Activated naive CD8-positive, alpha-beta T cell (primary cell): ENCODE results near the gene KATNBL1.
A peak's percentile ranks its signal among the peaks of the same experiment; 100 is the strongest.
"Not testable (repeated sequence)": the region's sequence is repeated elsewhere in the genome, so short reads cannot be mapped to it uniquely, and the experiment has no call there.

ENCODE experiments used
- H3K27ac Mint-ChIP-seq: one replicate; pipeline ENCODE4 v1.8.0; 2021; ENCODE audit warnings: mixed read lengths
- H3K27me3 Mint-ChIP-seq: one replicate; pipeline ENCODE4 v1.8.0; 2021; ENCODE audit warnings: mixed read lengths
- H3K36me3 Mint-ChIP-seq: one replicate; pipeline ENCODE4 v1.8.0; 2021; ENCODE audit warnings: mixed read lengths
- H3K4me1 Mint-ChIP-seq: one replicate; pipeline ENCODE4 v1.8.0; 2021; ENCODE audit warnings: low read depth, mixed read lengths
- H3K4me3 Mint-ChIP-seq: one replicate; pipeline ENCODE4 v1.8.0; 2021; ENCODE audit warnings: mild to moderate bottlenecking, mixed read lengths
- H3K9me3 Mint-ChIP-seq: one replicate; pipeline ENCODE4 v1.8.0; 2021; ENCODE audit warnings: low read depth, mixed read lengths

The KATNBL1 gene

GRCh38 chr15:34158355-34158754 lies 51.5 kb downstream of the KATNBL1 start:
- no peak overlapping the region for H3K4me3 Mint-ChIP-seq
- no peaks in the 10 kb centered on the region for H3K27me3 Mint-ChIP-seq
- H3K9me3 Mint-ChIP-seq = peaks cover 7% of the 10 kb centered on the region
- peaks cover 64% of the 10 kb centered on the region for H3K36me3 Mint-ChIP-seq
- no peaks in the 10 kb centered on the region for H3K4me1 Mint-ChIP-seq
- no peak overlapping the region for H3K27ac Mint-ChIP-seq

DNA sequence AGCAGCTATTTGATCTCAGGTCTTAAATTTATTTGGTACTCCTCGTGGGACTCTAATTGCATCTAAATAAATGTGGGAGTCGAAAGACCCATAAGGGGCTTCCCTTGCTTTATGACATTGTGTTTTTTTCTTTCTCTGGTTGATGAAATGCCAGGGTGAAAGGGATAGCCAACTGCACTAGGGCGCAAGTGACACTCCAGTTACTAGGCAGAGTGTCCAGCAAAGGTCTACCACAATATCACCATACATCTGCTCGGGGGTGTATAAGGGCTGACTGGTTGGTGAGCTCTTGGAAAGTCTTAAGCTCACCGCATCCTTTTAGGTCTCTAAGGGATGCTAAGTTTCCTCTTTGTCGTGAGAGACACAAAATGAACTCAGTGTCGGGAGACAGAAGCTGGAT lies 54.0 kb downstream of the KATNBL1 start:
- H3K9me3 Mint-ChIP-seq = peaks cover 3% of the 10 kb centered on the region
- H3K27ac Mint-ChIP-seq = no peak overlapping the region

DNA sequence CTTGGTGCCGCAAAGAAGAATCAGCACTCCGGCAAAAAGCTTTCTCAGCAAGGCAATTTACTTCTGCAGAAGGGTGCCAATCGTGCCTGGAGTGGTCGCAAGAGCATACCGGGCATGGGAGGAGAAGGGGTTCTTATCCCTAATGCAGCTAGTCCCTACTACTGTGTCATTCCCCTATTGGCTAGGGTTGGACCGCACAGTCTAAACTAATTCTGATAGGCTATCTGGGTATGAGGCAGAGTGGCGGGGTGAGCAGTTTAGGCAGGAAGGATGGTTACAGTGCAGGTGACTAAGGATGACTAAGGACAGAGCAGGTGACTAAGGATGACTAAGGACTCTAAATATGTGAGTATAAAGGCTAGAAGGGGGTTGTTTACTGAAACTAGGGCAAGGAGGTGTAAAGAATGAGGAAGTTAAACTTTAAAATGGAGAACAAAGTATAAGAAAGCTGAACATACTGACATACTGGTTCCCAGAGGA lies 55.1 kb downstream of the KATNBL1 start:
- H3K27ac Mint-ChIP-seq = peak overlapping the region; percentile 1
- peaks cover 3% of the 10 kb centered on the region for H3K9me3 Mint-ChIP-seq
- H3K4me3 Mint-ChIP-seq = no peak overlapping the region
- H3K4me1 Mint-ChIP-seq = no peaks in the 10 kb centered on the region
- peaks cover 57% of the 10 kb centered on the region for H3K36me3 Mint-ChIP-seq
- no peaks in the 10 kb centered on the region for H3K27me3 Mint-ChIP-seq

More for the DNA sequence above, 54.0 kb downstream of the KATNBL1 start:
- Mint-ChIP-seq H3K36me3 (peaks cover 60% of the 10 kb centered on the region), H3K4me1 (no peaks in the 10 kb centered on the region), H3K27me3 (no peaks in the 10 kb centered on the region), H3K4me3 (no peak overlapping the region)

- Mint-ChIP-seq H3K27me3 (no peaks in the 10 kb centered on the region), H3K9me3 (no peaks in the 10 kb centered on the region), H3K4me3 (no peak overlapping the region), H3K27ac (no peak overlapping the region), H3K4me1 (no peaks in the 10 kb centered on the region), H3K36me3 (peaks cover 16% of the 10 kb centered on the region)
Observed at GRCh38 chr15:34147371-34148140, 62.3 kb downstream of the KATNBL1 start.

- no peak overlapping the region for H3K27ac Mint-ChIP-seq
- no peaks in the 10 kb centered on the region for H3K9me3 Mint-ChIP-seq
Observed at GRCh38 chr15:34133511-34133910, 76.4 kb downstream of the KATNBL1 start.

GRCh38 chr15:34132881-34133280 lies 77.0 kb downstream of the KATNBL1 start:
- Mint-ChIP-seq H3K27me3 (no peaks in the 10 kb centered on the region), H3K4me3 (no peak overlapping the region), H3K4me1 (no peaks in the 10 kb centered on the region), H3K9me3 (no peaks in the 10 kb centered on the region), H3K27ac (no peak overlapping the region), H3K36me3 (no peaks in the 10 kb centered on the region)

More at GRCh38 chr15:34133511-34133910, 76.4 kb downstream of the KATNBL1 start:
- Mint-ChIP-seq H3K4me3 (no peak overlapping the region), H3K4me1 (no peaks in the 10 kb centered on the region), H3K36me3 (no peaks in the 10 kb centered on the region), H3K27me3 (no peaks in the 10 kb centered on the region)

- Mint-ChIP-seq H3K27me3 (no peaks in the 10 kb centered on the region), H3K36me3 (no peaks in the 10 kb centered on the region), H3K4me1 (no peaks in the 10 kb centered on the region), H3K9me3 (no peaks in the 10 kb centered on the region), H3K4me3 (no peak overlapping the region), H3K27ac (no peak overlapping the region)
Observed at GRCh38 chr15:34128898-34129297, 81.0 kb downstream of the KATNBL1 start.

DNA sequence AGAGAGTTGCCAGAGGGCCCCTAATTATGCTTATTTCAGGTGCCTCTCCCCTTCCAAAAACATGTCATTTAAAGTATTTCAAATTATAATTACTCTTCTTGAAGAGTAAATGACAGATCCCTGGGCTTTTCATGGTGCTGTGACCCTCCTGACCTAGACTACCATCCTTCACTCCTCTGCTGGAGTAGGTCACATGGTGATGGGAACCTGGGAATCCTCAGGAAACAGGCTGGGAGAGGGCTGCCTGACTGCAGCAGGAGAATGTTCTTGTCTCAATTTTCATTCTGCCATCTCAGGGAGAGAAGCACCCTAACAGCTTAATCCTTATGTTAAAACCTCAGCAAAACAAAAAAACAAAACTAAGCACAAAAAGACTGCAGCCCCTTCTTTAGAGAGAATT lies 83.4 kb downstream of the KATNBL1 start:
- Mint-ChIP-seq H3K27me3 (no peaks in the 10 kb centered on the region), H3K27ac (no peak overlapping the region), H3K4me1 (no peaks in the 10 kb centered on the region), H3K36me3 (no peaks in the 10 kb centered on the region), H3K9me3 (no peaks in the 10 kb centered on the region), H3K4me3 (no peak overlapping the region)

GRCh38 chr15:34125945-34126344 lies 84.0 kb downstream of the KATNBL1 start:
- Mint-ChIP-seq H3K4me3 (no peak overlapping the region), H3K27me3 (no peaks in the 10 kb centered on the region), H3K36me3 (no peaks in the 10 kb centered on the region), H3K4me1 (no peaks in the 10 kb centered on the region), H3K27ac (no peak overlapping the region), H3K9me3 (no peaks in the 10 kb centered on the region)

- Mint-ChIP-seq H3K9me3 (no peaks in the 10 kb centered on the region), H3K27ac (no peak overlapping the region), H3K36me3 (no peaks in the 10 kb centered on the region), H3K4me1 (no peaks in the 10 kb centered on the region), H3K27me3 (peaks cover 7% of the 10 kb centered on the region), H3K4me3 (no peak overlapping the region)
Observed at GRCh38 chr15:34124651-34125050, 85.2 kb downstream of the KATNBL1 start.

- Mint-ChIP-seq H3K27ac (no peak overlapping the region), H3K36me3 (no peaks in the 10 kb centered on the region), H3K4me1 (no peaks in the 10 kb centered on the region), H3K27me3 (peaks cover 7% of the 10 kb centered on the region), H3K4me3 (no peak overlapping the region), H3K9me3 (no peaks in the 10 kb centered on the region)
Observed at GRCh38 chr15:34122771-34123183, 87.1 kb downstream of the KATNBL1 start.

GRCh38 chr15:34121786-34122185 lies 88.1 kb downstream of the KATNBL1 start:
- peaks cover 11% of the 10 kb centered on the region for H3K27me3 Mint-ChIP-seq
- H3K4me1 Mint-ChIP-seq, H3K36me3 Mint-ChIP-seq, H3K9me3 Mint-ChIP-seq, H3K4me3 Mint-ChIP-seq, H3K27ac Mint-ChIP-seq: not testable (repeated sequence)

DNA sequence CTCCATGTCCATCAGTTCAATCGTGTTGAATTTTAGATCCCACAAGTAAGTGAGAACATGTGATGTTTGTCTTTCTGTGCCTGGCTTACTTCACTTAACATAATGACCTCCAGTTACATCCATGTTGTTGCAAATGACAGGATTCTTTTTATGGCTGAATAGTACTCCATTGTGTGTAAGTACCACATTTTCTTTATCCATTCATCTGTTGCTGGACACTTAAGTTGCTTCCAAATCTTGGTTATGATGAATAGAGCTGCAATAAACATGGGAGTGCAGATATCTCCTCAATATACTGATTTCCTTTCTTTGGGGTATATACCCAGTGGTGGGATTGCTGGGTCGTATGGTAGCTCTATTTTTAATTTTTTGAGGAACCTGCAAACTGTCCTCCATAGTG lies 89.5 kb downstream of the KATNBL1 start:
- H3K9me3 Mint-ChIP-seq, H3K4me3 Mint-ChIP-seq, H3K4me1 Mint-ChIP-seq, H3K36me3 Mint-ChIP-seq, H3K27ac Mint-ChIP-seq: not testable (repeated sequence)
- peaks cover 13% of the 10 kb centered on the region for H3K27me3 Mint-ChIP-seq

DNA sequence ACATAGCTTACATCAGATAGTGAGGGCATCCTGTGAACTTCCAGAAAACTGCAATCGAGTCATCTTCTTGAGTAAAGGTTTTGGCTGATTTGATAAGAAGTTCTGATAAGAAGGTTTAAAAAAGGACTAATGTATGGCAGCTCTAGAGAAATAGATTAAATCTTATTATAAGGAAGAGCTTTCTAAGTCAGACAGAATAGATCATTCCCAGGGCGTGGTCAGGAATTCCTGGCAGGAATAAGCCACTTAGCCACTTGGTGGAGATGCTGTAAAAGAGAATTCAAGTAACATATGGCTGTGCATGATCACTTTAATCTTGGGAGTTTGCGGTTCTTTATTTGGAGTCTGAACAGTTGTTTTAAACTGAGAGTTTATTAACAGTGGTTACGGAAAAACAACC lies 90.6 kb downstream of the KATNBL1 start:
- no peak overlapping the region for H3K4me3 Mint-ChIP-seq
- H3K36me3 Mint-ChIP-seq = no peaks in the 10 kb centered on the region
- no peaks in the 10 kb centered on the region for H3K4me1 Mint-ChIP-seq
- peaks cover 13% of the 10 kb centered on the region for H3K27me3 Mint-ChIP-seq
- H3K9me3 Mint-ChIP-seq = no peaks in the 10 kb centered on the region
- H3K27ac Mint-ChIP-seq = no peak overlapping the region

DNA sequence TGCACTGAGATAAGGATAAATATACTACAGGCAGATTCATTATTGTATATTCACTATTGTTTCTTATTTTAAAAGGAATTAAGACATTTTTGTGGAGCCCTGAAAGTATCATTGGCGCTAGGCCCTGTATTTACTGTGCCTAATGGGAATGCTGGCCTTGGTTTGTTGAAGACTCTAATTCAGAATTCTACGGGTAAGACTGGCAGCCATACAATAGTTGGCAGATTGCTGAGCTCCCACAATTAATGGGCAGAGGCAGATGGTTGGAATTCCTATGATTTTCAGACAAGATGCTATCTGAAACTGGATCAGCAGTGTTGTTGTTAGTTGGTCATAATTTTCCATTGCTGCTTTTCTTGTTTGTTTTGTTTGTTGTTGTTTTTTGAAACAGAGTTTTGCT lies 93.3 kb downstream of the KATNBL1 start:
- Mint-ChIP-seq H3K36me3 (no peaks in the 10 kb centered on the region), H3K27ac (no peak overlapping the region), H3K4me3 (no peak overlapping the region), H3K27me3 (peaks cover 15% of the 10 kb centered on the region), H3K4me1 (no peaks in the 10 kb centered on the region), H3K9me3 (no peaks in the 10 kb centered on the region)

DNA sequence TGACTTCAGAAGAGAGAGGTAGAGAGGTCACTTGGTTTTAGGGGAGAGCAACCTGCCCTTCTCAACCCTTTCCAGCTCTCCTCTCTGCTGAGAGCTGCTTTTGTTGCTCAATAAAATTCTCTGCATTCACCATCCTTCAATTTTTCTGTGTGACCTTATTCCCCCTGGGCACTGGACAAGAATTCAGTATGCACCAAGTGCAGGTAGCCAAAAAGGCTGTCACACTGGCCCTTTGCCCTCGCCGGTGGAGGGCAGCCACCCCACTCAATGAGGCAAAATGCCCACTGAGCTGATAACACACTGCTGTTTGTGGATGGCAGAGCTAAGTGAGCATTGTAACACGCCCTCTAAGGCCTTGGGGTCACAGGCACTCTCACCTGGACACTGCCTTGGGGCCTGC lies 95.2 kb downstream of the KATNBL1 start:
- Mint-ChIP-seq H3K27ac (no peak overlapping the region), H3K27me3 (peaks cover 8% of the 10 kb centered on the region), H3K4me3 (no peak overlapping the region), H3K36me3 (no peaks in the 10 kb centered on the region), H3K9me3 (no peaks in the 10 kb centered on the region), H3K4me1 (no peaks in the 10 kb centered on the region)
